HG03045 (cell line): ENCODE results near the gene BTD.

ENCODE experiments used
- ATAC-seq: cut with Tn5 transposase; IDR thresholded peaks from one replicate; pipeline ENCODE4 v1.9.1; 2021; ENCODE audit warnings: mild to moderate bottlenecking, moderate library complexity; ENCODE audit not compliant: unreplicated experiment

BTD gene

DNA sequence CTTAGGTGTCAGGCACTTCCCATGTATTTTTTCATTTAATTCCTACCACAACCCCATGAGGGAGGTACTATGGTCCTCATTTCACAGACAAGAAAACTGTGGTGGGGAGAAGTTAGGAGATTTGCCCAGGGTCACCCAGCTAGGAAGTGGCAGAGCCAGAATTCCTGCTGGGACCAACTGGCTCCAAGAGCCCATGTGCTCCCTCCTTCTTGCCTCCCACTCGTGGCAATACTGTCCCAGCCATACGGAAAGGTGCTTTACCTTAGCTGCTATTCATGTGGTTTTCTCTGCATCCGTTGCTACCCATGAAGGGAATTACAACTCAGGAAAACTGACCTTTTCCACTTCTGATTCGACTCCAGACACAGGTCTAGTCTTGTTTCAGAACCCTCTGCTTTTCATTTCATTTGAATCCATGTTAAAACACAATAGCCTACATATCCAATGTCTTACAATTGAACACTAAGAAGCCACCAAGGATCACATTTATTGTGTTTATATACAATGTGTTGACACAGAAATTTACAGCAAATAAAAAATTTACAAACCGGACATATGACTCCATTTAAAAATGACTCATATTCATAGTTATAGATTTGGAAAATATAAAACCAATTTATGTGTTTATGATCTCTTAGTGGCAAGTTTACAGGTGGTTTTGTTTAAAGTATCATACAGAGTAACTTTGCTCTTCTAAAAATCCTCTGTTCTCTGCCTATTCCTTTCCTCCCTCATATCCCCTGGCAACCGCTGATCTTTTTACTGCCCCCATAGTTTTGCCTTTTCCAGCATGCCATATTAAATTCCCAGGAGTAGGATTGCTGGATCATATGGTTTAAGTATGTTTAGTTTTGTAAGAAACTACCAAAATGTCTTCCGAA is 58.8 kb downstream of the BTD start:
- no peak for ATAC-seq

DNA sequence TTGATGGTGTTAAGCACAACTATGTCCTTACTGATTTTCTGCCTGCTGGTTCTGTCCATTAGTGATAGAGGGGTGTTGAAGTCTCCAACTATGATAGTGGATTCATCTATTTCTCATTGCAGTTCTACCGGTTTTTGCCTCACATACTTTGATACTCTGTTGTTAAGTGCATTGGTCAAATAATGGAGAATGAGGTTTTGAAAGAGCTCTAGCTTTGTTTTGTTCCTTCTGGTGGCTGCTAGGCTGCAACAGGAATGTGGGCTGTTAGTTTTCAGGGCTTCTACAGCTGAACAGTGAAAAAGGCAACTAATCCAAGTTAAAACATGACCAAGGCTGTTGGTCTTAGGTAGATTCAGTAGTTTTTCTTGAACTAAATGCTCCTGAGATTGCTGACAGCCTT is 62.6 kb downstream of the BTD start:
- no peak for ATAC-seq

- ATAC-seq = no peak
Measured at GRCh38 chr3:15665510-15666150, 64.1 kb downstream of the BTD start.

GRCh38 chr3:15666277-15666676 is 64.7 kb downstream of the BTD start:
- no peak for ATAC-seq

DNA sequence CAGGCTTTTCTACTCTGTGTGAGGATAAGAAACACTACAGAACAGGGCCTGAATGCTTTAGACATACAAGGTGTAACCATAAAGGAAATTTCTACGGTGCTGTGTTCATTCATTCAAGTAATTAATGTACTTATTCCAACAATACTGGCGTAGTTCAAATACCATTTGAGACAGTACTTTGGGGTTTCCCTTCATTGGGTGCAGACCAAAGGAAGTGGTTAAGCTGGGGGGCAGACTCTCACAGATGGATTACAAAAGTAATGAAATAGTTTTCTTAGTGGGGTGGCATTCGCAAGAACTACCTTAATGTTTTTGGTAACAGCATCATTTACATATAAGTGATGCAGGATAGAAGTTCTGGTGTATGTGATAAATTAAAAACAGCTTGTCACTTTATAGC is 65.9 kb downstream of the BTD start:
- ATAC-seq = no peak

DNA sequence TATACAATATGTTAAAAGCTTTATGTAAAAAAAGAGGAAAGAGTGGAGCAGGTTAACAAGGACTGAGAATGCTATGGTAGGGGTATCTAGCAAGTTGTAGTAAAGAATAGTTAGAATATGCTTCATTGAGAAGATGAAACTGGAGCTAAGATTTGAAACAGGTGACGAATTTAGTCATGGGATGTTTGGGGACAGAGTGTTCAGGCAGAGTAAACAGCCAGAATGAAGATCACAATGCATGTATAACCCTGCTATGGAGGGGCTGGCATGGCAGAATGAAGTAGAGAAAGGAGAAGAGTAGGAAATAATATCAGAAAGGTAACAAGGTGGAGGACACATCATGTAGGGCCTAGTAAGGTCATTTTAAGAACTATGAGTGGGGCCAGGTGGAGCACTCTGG is 72.0 kb downstream of the BTD start:
- ATAC-seq = no peak

GRCh38 chr3:15676259-15676658 is 74.7 kb downstream of the BTD start:
- ATAC-seq = no peak

DNA sequence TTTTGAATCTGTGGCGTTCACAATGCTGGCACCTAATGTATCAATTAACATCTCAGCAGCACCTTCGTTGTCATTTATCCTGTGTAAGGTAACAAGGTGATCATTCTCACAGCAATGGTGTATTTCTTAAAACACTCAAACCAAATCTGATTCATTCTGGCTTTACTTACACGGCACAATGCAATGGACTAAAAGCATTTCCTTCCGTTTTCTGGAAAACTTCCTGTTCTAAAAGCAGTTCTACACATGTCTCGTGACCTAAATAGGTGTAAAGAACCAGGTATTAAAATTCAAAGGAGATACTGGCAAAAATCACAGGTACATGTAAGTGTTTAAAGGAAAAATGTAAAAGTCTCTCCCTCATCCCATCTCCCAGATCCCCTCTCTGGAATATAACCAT is 77.8 kb downstream of the BTD start:
- ATAC-seq = no peak

GRCh38 chr3:15681668-15682067 is 80.1 kb downstream of the BTD start:
- ATAC-seq = no peak

DNA sequence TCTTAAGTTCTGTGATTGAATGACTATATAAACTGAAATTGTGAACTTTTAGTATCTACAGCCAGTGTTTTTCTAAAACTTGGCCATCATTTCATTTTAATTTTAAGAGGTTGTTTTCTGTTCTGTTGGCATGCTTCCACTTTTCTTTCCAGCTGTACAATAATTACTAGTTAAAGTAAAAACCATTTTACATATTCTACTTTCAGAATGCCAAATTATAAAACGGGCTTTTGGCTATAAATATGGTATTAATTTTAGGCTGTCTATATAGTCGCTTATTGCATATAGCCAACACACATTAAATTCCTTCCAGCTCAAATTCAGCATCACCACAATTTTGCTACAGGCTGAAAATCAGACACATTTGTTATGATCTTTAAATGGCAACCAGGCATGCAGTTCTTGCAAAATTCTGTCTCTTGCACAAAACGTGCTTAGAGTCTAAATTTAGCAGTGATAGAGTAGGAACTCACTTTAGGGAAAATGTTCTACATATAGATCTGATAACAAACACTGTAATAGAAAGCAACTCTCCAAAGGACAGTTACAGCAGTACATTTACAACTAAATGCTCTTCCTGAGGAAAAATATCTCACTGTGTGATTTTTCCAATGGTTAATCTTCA is 81.1 kb downstream of the BTD start:
- no peak for ATAC-seq

DNA sequence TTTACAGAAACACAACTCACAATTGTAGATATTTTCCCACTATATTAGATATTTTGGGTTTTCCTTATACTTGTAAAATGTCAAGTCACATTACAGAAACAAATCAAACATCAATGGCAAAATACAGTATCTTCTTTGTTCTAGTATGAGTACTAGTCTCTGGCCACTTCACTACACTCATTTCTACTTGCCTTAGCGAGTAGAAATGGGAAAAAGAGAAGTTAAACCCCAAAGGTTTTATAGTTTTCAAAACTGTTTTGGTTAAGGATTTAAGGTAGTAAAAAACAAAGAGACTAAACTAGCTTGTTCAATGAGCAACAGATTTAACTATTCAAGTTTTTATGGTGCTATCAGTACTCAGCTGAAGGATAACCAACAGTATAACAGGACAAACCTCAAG is 81.7 kb downstream of the BTD start:
- no peak for ATAC-seq

GRCh38 chr3:15685927-15686326 is 84.4 kb downstream of the BTD start:
- no peak for ATAC-seq

GRCh38 chr3:15690230-15690629 is 88.7 kb downstream of the BTD start:
- no peak for ATAC-seq

- no peak for ATAC-seq
Measured at GRCh38 chr3:15690748-15691147, 89.2 kb downstream of the BTD start.

- no peak for ATAC-seq
Measured at GRCh38 chr3:15693355-15693754, 91.8 kb downstream of the BTD start.

- ATAC-seq = no peak
Measured at GRCh38 chr3:15694628-15695027, 93.1 kb downstream of the BTD start.
